ENCODE results near the gene EXOC6.

DNA sequence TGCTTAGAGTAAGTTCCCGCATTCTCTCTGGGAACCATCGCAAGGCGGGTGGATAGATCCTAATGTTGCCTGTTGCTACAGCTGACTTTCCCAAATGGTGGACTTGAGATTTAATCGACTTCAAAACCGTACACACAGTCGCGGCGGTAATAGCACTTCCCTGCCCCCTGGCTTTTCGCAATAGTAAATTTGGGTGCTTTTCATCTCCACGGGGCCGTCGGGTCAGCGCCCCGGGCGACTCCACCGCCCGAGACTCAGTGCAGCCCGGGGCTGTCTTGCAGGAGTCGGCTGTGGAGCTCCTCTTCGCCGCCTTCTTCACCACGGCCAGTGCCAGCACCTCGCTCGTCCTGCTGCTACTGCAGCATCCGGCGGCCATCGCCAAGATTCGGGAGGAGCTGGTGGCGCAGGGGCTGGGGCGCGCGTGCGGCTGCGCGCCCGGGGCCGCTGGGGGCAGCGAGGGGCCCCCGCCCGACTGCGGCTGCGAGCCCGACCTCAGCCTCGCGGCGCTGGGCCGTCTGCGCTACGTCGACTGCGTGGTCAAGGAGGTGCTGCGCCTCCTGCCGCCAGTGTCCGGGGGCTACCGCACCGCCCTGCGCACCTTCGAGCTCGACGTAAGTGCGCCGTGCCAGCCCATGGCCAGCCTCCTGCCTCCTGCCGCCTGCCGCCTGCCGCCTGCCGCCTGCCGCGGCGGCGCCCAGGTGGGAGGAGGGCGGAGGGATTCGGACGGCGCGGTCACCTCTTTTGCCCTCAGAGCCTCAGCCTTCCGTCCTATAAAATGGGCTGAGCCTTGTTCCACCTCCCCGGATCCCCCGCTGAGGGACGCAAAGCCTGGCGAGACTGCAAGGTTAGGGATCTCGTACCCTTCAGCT lies 217.6 kb downstream of the EXOC6 start:
- no peak for TF ChIP-seq POLR2A (IDR thresholded peaks at IDR 0.05)
- TF ChIP-seq, protein P1, sequence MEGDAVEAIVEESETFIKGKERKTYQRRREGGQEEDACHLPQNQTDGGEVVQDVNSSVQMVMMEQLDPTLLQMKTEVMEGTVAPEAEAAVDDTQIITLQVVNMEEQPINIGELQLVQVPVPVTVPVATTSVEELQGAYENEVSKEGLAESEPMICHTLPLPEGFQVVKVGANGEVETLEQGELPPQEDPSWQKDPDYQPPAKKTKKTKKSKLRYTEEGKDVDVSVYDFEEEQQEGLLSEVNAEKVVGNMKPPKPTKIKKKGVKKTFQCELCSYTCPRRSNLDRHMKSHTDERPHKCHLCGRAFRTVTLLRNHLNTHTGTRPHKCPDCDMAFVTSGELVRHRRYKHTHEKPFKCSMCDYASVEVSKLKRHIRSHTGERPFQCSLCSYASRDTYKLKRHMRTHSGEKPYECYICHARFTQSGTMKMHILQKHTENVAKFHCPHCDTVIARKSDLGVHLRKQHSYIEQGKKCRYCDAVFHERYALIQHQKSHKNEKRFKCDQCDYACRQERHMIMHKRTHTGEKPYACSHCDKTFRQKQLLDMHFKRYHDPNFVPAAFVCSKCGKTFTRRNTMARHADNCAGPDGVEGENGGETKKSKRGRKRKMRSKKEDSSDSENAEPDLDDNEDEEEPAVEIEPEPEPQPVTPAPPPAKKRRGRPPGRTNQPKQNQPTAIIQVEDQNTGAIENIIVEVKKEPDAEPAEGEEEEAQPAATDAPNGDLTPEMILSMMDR (IDR thresholded peaks at IDR 0.05): no peak
